ENCODE measurements around the gene ZNF460.

The ZNF460 gene

DNA sequence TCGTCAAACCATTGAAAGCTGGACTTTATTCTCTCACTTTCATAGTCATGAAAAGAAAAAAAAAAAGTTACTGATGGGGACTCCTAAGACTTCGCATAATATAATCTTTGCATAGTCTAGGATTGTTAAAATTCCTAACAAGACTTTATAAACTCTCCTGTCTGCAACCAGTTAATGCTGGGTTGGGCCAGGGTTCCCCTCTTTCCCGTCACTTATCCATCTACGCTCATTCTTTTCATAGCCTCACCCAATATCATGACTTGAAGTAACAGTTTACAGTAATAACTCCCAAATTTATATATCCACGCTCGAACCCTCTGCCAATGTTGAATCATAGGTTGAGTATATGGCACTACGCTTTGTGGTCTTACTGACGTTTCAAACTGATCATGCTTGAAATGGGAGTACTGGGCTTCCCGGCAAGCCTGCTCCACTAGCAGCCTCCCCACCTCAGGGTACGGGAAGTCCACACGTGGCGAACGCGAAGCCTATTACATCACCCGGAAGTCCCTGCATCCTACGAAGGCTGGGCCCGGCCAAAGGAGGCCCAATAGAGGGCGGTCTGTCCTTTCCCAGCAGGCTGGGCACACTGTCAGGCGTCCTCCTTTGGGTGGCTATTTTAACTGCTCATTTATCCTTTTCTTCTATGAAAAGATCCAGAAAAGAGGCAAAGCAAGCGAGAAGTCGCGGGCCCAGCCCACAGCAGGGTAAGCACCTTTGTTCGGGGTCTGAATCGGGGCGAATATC is 694 bp upstream of the ZNF460 start:
- peaks cover 25% of the 10 kb centered on the region for H3K36me3 ChIP-seq (ENCODE audit: control insufficient read depth, insufficient read depth, low read length)
- H3K4me3 ChIP-seq (ENCODE audit: extremely low read depth, insufficient read depth, low read length, poor library complexity, severe bottlenecking): peak overlapping the region; percentile 91
- H3K9me3 ChIP-seq (ENCODE audit: control insufficient read depth, low read length): no peaks in the 10 kb centered on the region
- WGBS, 2 experiments (ENCODE audit: insufficient coverage in 2 of 2): 9 to 25% methylated on average over 17 to 18 of the region's 25 CpGs
- peak overlapping the region; percentile 100 for H3K27ac ChIP-seq (ENCODE audit: low read depth, low read length, severe bottlenecking)
- peaks cover 23% of the 10 kb centered on the region for H3K4me1 ChIP-seq (ENCODE audit: control insufficient read depth, insufficient read depth, low read length, poor library complexity, severe bottlenecking)

- WGBS, 2 experiments (ENCODE audit: insufficient coverage in 2 of 2): 18 to 26% methylated on average over 4 to 5 of the region's 6 CpGs
- H3K4me1 ChIP-seq (ENCODE audit: control insufficient read depth, insufficient read depth, low read length, poor library complexity, severe bottlenecking): peaks cover 23% of the 10 kb centered on the region
- peak overlapping the region; percentile 91 for H3K4me3 ChIP-seq (ENCODE audit: extremely low read depth, insufficient read depth, low read length, poor library complexity, severe bottlenecking)
- H3K9me3 ChIP-seq (ENCODE audit: control insufficient read depth, low read length): no peaks in the 10 kb centered on the region
- H3K36me3 ChIP-seq (ENCODE audit: control insufficient read depth, insufficient read depth, low read length): peaks cover 39% of the 10 kb centered on the region
- peak overlapping the region; percentile 100 for H3K27ac ChIP-seq (ENCODE audit: low read depth, low read length, severe bottlenecking)
These were observed 696 bp downstream of the ZNF460 start for GRCh38 chr19:57280962-57281400.

DNA sequence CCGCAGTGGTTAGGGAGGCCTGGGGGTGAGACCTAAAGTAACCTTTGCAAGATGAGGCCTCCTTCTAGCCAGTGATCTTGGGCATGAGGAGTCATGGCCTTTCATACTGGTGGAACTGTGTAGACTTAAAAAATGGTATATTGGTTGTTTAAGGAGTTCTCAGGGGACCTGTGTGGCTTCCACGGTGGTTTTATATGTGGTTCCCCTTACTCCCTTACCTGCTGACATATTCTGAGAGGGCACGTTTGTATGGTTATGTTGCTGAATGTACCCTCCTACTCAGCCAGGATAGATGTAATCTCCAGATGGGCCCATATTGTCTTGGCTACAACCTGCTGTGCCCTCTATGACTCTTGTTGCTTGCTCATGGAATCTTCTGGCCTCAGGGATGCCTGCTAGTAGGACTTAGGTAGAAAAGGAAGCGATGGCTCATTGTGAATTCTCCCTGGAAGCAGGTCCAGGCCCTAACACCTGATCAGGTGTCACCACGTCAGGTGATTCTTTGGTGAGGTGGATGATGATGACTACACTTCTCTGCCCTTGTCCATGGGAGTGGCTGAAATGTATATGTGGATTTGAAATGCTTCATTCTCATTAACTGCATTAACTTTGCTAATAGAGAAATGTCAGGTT is 1.8 kb downstream of the ZNF460 start:
- peaks cover 23% of the 10 kb centered on the region for H3K4me1 ChIP-seq (ENCODE audit: control insufficient read depth, insufficient read depth, low read length, poor library complexity, severe bottlenecking)
- peak overlapping the region; percentile 91 for H3K4me3 ChIP-seq (ENCODE audit: extremely low read depth, insufficient read depth, low read length, poor library complexity, severe bottlenecking)
- H3K27ac ChIP-seq (ENCODE audit: low read depth, low read length, severe bottlenecking): no peak overlapping the region
- no peaks in the 10 kb centered on the region for H3K9me3 ChIP-seq (ENCODE audit: control insufficient read depth, low read length)
- peaks cover 51% of the 10 kb centered on the region for H3K36me3 ChIP-seq (ENCODE audit: control insufficient read depth, insufficient read depth, low read length)
- 94 to 100% methylated on average over 2 of the region's 5 CpGs for WGBS, 2 experiments (ENCODE audit: insufficient coverage in 2 of 2)

- WGBS, 2 experiments (ENCODE audit: insufficient coverage in 2 of 2): 92 to 100% methylated on average over 2 of the region's 4 CpGs
These were observed 8.1 kb downstream of the ZNF460 start for GRCh38 chr19:57288373-57288772.

GRCh38 chr19:57290970-57291369 is 10.7 kb downstream of the ZNF460 start:
- 96 to 98% methylated on average over 9 to 10 of the region's 11 CpGs for WGBS, 2 experiments (ENCODE audit: insufficient coverage in 2 of 2)
- no peak overlapping the region for H3K4me3 ChIP-seq (ENCODE audit: extremely low read depth, insufficient read depth, low read length, poor library complexity, severe bottlenecking)
- H3K4me1 ChIP-seq (ENCODE audit: control insufficient read depth, insufficient read depth, low read length, poor library complexity, severe bottlenecking): no peaks in the 10 kb centered on the region
- no peak overlapping the region for H3K27ac ChIP-seq (ENCODE audit: low read depth, low read length, severe bottlenecking)
- H3K36me3 ChIP-seq (ENCODE audit: control insufficient read depth, insufficient read depth, low read length): peaks cover 94% of the 10 kb centered on the region
- H3K9me3 ChIP-seq (ENCODE audit: control insufficient read depth, low read length): peaks cover 14% of the 10 kb centered on the region

More at GRCh38 chr19:57288373-57288772, 8.1 kb downstream of the ZNF460 start:
- Histone ChIP-seq H3K27ac (ENCODE audit: low read depth, low read length, severe bottlenecking) (no peak overlapping the region), H3K4me1 (ENCODE audit: control insufficient read depth, insufficient read depth, low read length, poor library complexity, severe bottlenecking) (peaks cover 4% of the 10 kb centered on the region), H3K9me3 (ENCODE audit: control insufficient read depth, low read length) (peaks cover 5% of the 10 kb centered on the region), H3K36me3 (ENCODE audit: control insufficient read depth, insufficient read depth, low read length) (peaks cover 98% of the 10 kb centered on the region), H3K4me3 (ENCODE audit: extremely low read depth, insufficient read depth, low read length, poor library complexity, severe bottlenecking) (no peak overlapping the region)

DNA sequence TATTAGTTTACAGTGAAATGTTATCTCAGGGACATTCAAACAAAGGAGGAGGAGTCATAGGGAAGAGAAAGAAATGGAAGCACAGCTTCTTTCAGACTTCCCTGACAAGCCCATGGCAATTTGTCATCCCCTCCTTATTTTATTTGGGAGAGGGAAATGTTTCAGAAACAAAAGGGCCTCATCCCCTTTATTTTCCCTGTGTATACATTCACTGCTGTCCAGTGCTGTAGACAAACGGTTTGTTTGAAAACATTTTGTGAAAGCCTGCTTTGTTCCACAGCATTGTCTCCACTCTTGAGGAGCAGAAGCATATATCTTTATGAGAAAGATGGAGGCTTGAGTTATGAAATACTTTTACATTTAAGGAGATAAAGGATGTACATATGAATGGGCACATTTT is 12.3 kb downstream of the ZNF460 start:
- peaks cover 14% of the 10 kb centered on the region for H3K9me3 ChIP-seq (ENCODE audit: control insufficient read depth, low read length)
- no peaks in the 10 kb centered on the region for H3K4me1 ChIP-seq (ENCODE audit: control insufficient read depth, insufficient read depth, low read length, poor library complexity, severe bottlenecking)
- H3K4me3 ChIP-seq (ENCODE audit: extremely low read depth, insufficient read depth, low read length, poor library complexity, severe bottlenecking): no peak overlapping the region
- WGBS, 2 experiments (ENCODE audit: insufficient coverage in 2 of 2): 100% methylated on average over 1 of the region's 1 CpG; no CpG with 5 or more reads in 1 of the 2 experiments
- H3K36me3 ChIP-seq (ENCODE audit: control insufficient read depth, insufficient read depth, low read length): peaks cover 92% of the 10 kb centered on the region
- no peak overlapping the region for H3K27ac ChIP-seq (ENCODE audit: low read depth, low read length, severe bottlenecking)

DNA sequence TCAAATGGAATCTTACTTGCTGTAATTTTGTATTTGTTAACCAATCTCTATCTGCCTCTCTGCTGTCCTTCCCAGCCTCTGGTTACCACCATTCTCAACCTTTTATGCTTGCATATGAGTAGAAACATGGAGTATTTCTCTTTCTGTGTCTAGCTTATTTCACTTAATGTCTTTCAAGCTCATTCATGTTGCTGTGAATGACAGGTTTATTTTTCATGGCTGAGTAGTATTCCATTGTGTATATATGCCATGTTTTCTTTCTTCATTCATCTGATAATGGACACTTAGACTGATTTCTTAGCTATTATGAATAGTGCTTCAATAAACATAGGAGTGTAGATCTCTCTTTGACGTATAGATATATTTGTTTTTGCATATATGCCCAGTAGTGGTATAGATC is 13.4 kb downstream of the ZNF460 start:
- peaks cover 14% of the 10 kb centered on the region for H3K9me3 ChIP-seq (ENCODE audit: control insufficient read depth, low read length)
- WGBS, 2 experiments (ENCODE audit: insufficient coverage in 2 of 2): 100% methylated on average over 1 of the region's 1 CpG; no CpG with 5 or more reads in 1 of the 2 experiments
- peaks cover 83% of the 10 kb centered on the region for H3K36me3 ChIP-seq (ENCODE audit: control insufficient read depth, insufficient read depth, low read length)
- no peak overlapping the region for H3K27ac ChIP-seq (ENCODE audit: low read depth, low read length, severe bottlenecking)
- no peak overlapping the region for H3K4me3 ChIP-seq (ENCODE audit: extremely low read depth, insufficient read depth, low read length, poor library complexity, severe bottlenecking)
- no peaks in the 10 kb centered on the region for H3K4me1 ChIP-seq (ENCODE audit: control insufficient read depth, insufficient read depth, low read length, poor library complexity, severe bottlenecking)

DNA sequence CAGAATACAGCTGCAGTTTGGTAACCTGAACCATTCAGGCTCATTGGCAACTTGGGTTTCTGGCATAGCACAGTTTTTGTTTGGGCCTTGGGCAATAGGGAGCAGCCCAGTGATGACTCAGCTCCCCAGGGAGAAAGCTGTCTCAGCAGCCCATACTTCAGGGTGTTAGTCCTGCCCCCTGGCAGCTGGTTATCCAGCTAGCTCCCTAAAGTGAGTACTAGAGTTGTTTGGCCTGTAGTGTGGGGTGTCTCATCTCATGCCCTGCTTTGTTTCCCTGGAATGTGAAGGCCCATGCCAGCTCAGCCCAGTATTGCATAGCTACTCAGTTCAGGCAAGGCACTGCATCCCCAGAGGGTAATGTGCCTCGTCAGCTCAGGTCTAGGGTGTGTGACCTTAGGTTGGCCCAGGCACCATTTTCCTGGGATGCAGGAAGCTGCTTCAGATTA is 21.8 kb downstream of the ZNF460 start:
- no peaks in the 10 kb centered on the region for H3K4me1 ChIP-seq (ENCODE audit: control insufficient read depth, insufficient read depth, low read length, poor library complexity, severe bottlenecking)
- WGBS, 2 experiments (ENCODE audit: insufficient coverage in 2 of 2): 100% methylated on average over 1 of the region's 1 CpG
- peaks cover 75% of the 10 kb centered on the region for H3K36me3 ChIP-seq (ENCODE audit: control insufficient read depth, insufficient read depth, low read length)
- H3K27ac ChIP-seq (ENCODE audit: low read depth, low read length, severe bottlenecking): no peak overlapping the region
- H3K9me3 ChIP-seq (ENCODE audit: control insufficient read depth, low read length): no peaks in the 10 kb centered on the region
- no peak overlapping the region for H3K4me3 ChIP-seq (ENCODE audit: extremely low read depth, insufficient read depth, low read length, poor library complexity, severe bottlenecking)

DNA sequence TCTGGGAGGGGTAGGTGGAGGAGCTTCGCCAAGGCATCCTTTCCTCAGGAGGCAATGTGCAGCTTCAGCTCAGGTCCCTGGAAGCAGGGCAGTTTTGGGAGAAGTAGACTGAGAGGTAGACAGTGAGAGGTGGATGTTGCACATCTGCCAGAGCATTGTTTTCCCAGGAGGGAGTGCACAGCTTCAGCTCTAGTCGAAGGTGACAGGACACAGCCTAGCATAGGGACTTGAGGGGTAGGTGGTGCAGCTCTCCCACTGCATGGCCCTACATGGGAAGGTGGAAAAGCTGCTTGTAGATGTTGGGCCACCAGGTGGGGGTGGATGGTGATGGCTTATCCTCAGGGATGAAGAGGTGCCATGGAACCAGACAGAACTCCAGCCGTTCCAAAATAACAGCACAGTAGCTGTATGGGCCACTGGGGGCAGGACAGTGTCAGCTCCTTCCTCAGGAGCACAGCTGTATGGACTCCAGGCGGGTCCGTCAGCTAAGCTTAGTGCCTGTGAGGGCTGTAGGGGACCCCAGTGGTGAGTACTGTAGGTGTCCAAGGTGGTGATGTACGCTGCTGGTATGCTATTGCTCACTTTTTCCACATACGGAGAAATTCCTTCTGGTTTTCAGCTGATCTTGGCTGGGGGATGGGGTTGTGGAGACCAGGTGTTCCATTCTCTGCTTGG is 22.6 kb downstream of the ZNF460 start:
- Histone ChIP-seq H3K36me3 (ENCODE audit: control insufficient read depth, insufficient read depth, low read length) (peaks cover 70% of the 10 kb centered on the region), H3K4me1 (ENCODE audit: control insufficient read depth, insufficient read depth, low read length, poor library complexity, severe bottlenecking) (no peaks in the 10 kb centered on the region), H3K27ac (ENCODE audit: low read depth, low read length, severe bottlenecking) (no peak overlapping the region), H3K4me3 (ENCODE audit: extremely low read depth, insufficient read depth, low read length, poor library complexity, severe bottlenecking) (no peak overlapping the region), H3K9me3 (ENCODE audit: control insufficient read depth, low read length) (no peaks in the 10 kb centered on the region)
- WGBS, 2 experiments (ENCODE audit: insufficient coverage in 2 of 2): 78 to 84% methylated on average over 6 to 7 of the region's 7 CpGs

GRCh38 chr19:57305056-57305455 is 24.8 kb downstream of the ZNF460 start:
- WGBS, 2 experiments (ENCODE audit: insufficient coverage in 2 of 2): 60 to 75% methylated on average over 1 of the region's 1 CpG
- H3K36me3 ChIP-seq (ENCODE audit: control insufficient read depth, insufficient read depth, low read length): peaks cover 54% of the 10 kb centered on the region
- H3K4me1 ChIP-seq (ENCODE audit: control insufficient read depth, insufficient read depth, low read length, poor library complexity, severe bottlenecking): no peaks in the 10 kb centered on the region
- no peak overlapping the region for H3K27ac ChIP-seq (ENCODE audit: low read depth, low read length, severe bottlenecking)
- H3K4me3 ChIP-seq (ENCODE audit: extremely low read depth, insufficient read depth, low read length, poor library complexity, severe bottlenecking): no peak overlapping the region
- no peaks in the 10 kb centered on the region for H3K9me3 ChIP-seq (ENCODE audit: control insufficient read depth, low read length)
